SK-N-SH (cell line): Measurements from ENCODE around the gene TNFSF13. TPM values are rescaled to one million over a fixed set of nuclear protein-coding genes. Genes with fewer than 3 reads are reported as not detected.
A peak's percentile ranks its signal among the peaks of the same experiment; 100 is the strongest.

Experiments
- CTCF ChIA-PET: fragments of 300-600, 350-600 bp; formaldehyde crosslinking; extraction: SDS; loops from one replicate; lab custom pipeline; 2021; lab: Yijun Ruan, JAX
- POLR2A ChIA-PET: fragments of 350-600 bp; sonication (Branson Sonifier 250); formaldehyde crosslinking; extraction: SDS; loops from one replicate; lab custom pipeline; 2020; ENCODE audit warnings: antibody characterized with exemption, inconsistent platforms; lab: Yijun Ruan, JAX
- DNase-seq: peaks from one replicate; pipeline ENCODE4 v3.0.0; 2012
- H2AFZ ChIP-seq: fragments of 200-600 bp; sonication (generic); 2 replicates; pipeline ENCODE4 v1.8.1; 2016; ENCODE audit warnings: antibody characterized with exemption, mild to moderate bottlenecking, low read depth
- H3F3A ChIP-seq: fragments of 200-600 bp; sonication (generic); replicated peaks from 2 replicates; pipeline ENCODE3; 2016; ENCODE audit warnings: antibody characterized with exemption, mild to moderate bottlenecking; ENCODE audit not compliant: insufficient read depth
- H3K27ac ChIP-seq, 2 experiments: fragments of 200-500 bp in 1 of 2; fragments of 200-600 bp in 1 of 2; sonication (Bioruptor generic) in 1 of 2; sonication (generic), shearing (Covaris generic) in 1 of 2; 2 replicates each; pipeline versions ENCODE4 v1.5.1 to v1.6.1; 2014 to 2016; ENCODE audit warnings: low read depth in 2 of 2, inconsistent platforms in 1 of 2, low read length in 1 of 2, mild to moderate bottlenecking in 1 of 2, mixed read lengths in 1 of 2
- H3K27me3 ChIP-seq: fragments of 200-600 bp; sonication (generic), shearing (Covaris generic); 2 replicates; pipeline ENCODE4 v1.6.1; 2016; ENCODE audit warnings: mixed run types; ENCODE audit not compliant: insufficient read depth
- H3K36me3 ChIP-seq, 2 experiments: fragments of 200-500 bp in 1 of 2; fragments of 200-600 bp in 1 of 2; sonication (Bioruptor generic) in 1 of 2; sonication (generic) in 1 of 2; replicated peaks in 1 of 2; 2 replicates each; pipeline versions ENCODE3 to v1.5.1; 2014 to 2016; ENCODE audit warnings: low read length in 1 of 2, mild to moderate bottlenecking in 1 of 2; ENCODE audit not compliant: insufficient read depth in 2 of 2, control insufficient read depth in 1 of 2
- H3K4me1 ChIP-seq, 2 experiments: fragments of 200-500 bp in 1 of 2; fragments of 200-600 bp in 1 of 2; sonication (Bioruptor generic) in 1 of 2; sonication (generic), shearing (Covaris generic) in 1 of 2; 2 replicates each; pipeline versions ENCODE4 v1.5.1 to v1.6.1; 2014 to 2016; ENCODE audit warnings: low read depth in 1 of 2, low read length in 1 of 2, mixed run types in 1 of 2; ENCODE audit not compliant: insufficient read depth in 2 of 2, control insufficient read depth in 1 of 2
- H3K4me2 ChIP-seq: fragments of 200-600 bp; sonication (generic), shearing (Covaris generic); 2 replicates; pipeline ENCODE4 v1.6.1; 2017; ENCODE audit warnings: mixed run types
- H3K4me3 ChIP-seq, 2 experiments: fragments of 200-500 bp in 1 of 2; fragments of 200-600 bp in 1 of 2; sonication (Bioruptor generic) in 1 of 2; sonication (generic), shearing (Covaris generic) in 1 of 2; 2 replicates each; pipeline versions ENCODE4 v1.5.1 to v1.8.1; 2014 to 2016; ENCODE audit warnings: low read depth in 2 of 2, inconsistent platforms in 1 of 2, low read length in 1 of 2, mild to moderate bottlenecking in 1 of 2, mixed read lengths in 1 of 2, moderate library complexity in 1 of 2
- H3K79me2 ChIP-seq: fragments of 200-600 bp; sonication (generic); 2 replicates; pipeline ENCODE4 v1.8.1; 2017; ENCODE audit warnings: mild to moderate bottlenecking; ENCODE audit not compliant: insufficient read depth
- H3K9ac ChIP-seq: fragments of 200-600 bp; sonication (generic); 2 replicates; pipeline ENCODE4 v1.6.1; 2017; ENCODE audit warnings: mixed run types
- H3K9me2 ChIP-seq: fragments of 200-600 bp; sonication (generic); 2 replicates; pipeline ENCODE4 v1.6.1; 2017; ENCODE audit warnings: mixed run types
- H3K9me3 ChIP-seq: fragments of 200-600 bp; sonication (generic); 2 replicates; pipeline ENCODE4 v1.6.1; 2017; ENCODE audit warnings: mixed run types, mild to moderate bottlenecking, moderate library complexity
- H4K20me1 ChIP-seq: fragments of 200-600 bp; sonication (generic); 2 replicates; pipeline ENCODE4 v1.6.1; 2017; ENCODE audit warnings: mild to moderate bottlenecking, mixed run types; ENCODE audit not compliant: insufficient read depth
- ELF1 ChIP-seq: IDR thresholded peaks from 2 replicates; pipeline ENCODE4 v1.4.0; 2012
- EP300 ChIP-seq, 2 experiments: IDR thresholded peaks; 2 replicates each; pipeline versions ENCODE4 v1.4.0 to v1.6.1; 2012; ENCODE audit warnings: borderline replicate concordance in 1 of 2, low read depth in 1 of 2, low read length in 1 of 2
- EZH2phosphoT487 ChIP-seq: fragments of 200-600 bp; sonication (generic); IDR thresholded peaks from 2 replicates; pipeline ENCODE4 v1.6.1; 2017; ENCODE audit warnings: low read depth, mixed run types, mild to moderate bottlenecking, antibody characterized with exemption, moderate library complexity, borderline replicate concordance
- FOSL2 ChIP-seq: IDR thresholded peaks from 2 replicates; pipeline ENCODE4 v1.4.0; 2012; ENCODE audit warnings: low read depth, mild to moderate bottlenecking, moderate library complexity, borderline replicate concordance
- FOXJ3 ChIP-seq: sonication (generic); formaldehyde crosslinking; IDR thresholded peaks from 2 replicates; pipeline ENCODE4 v1.5.1; 2020; ENCODE audit warnings: mild to moderate bottlenecking, missing genetic modification reagents
- GABPA ChIP-seq: IDR thresholded peaks from 2 replicates; pipeline ENCODE4 v1.4.0; 2012; ENCODE audit warnings: low read depth, mild to moderate bottlenecking
- GATA2 ChIP-seq: sonication (generic); formaldehyde crosslinking; IDR thresholded peaks from 2 replicates; pipeline ENCODE4 v1.5.0; 2020; ENCODE audit warnings: mild to moderate bottlenecking, missing genetic modification reagents
- IRF3 ChIP-seq: fragments of 150-350 bp; IDR thresholded peaks from 2 replicates; pipeline ENCODE4 v1.6.1; 2016; ENCODE audit warnings: mild to moderate bottlenecking, low read depth, low read length
- MXI1 ChIP-seq: IDR thresholded peaks from 2 replicates; pipeline ENCODE4 v1.6.1; 2012; ENCODE audit warnings: mild to moderate bottlenecking, low read depth, low read length, improper control_type of control experiment
- NRF1 ChIP-seq: IDR thresholded peaks from 2 replicates; pipeline ENCODE4 v1.6.1; 2012; ENCODE audit warnings: low read depth, mild to moderate bottlenecking, low read length
- PBX3 ChIP-seq: IDR thresholded peaks from 2 replicates; pipeline ENCODE4; 2012
- POLR2AphosphoS5 ChIP-seq: IDR thresholded peaks from 2 replicates; pipeline ENCODE4 v1.6.1; 2012; ENCODE audit warnings: low read depth, low read length
- RAD21 ChIP-seq: IDR thresholded peaks from 2 replicates; pipeline ENCODE4 v1.6.1; 2012; ENCODE audit warnings: mild to moderate bottlenecking, low read length
- SIN3A ChIP-seq: IDR thresholded peaks from 2 replicates; pipeline ENCODE4 v1.6.1; 2012; ENCODE audit warnings: low read depth, mild to moderate bottlenecking, low read length, moderate library complexity, borderline replicate concordance
- SMC3 ChIP-seq: IDR thresholded peaks from 2 replicates; pipeline ENCODE4 v1.6.1; 2012; ENCODE audit warnings: low read depth, low read length, improper control_type of control experiment
- TAF1 ChIP-seq: IDR thresholded peaks from 2 replicates; pipeline ENCODE4 v1.6.1; 2012; ENCODE audit warnings: low read depth, mild to moderate bottlenecking, low read length, moderate library complexity, borderline replicate concordance
- TEAD4 ChIP-seq: IDR thresholded peaks from 2 replicates; pipeline ENCODE4 v1.4.0; 2012; ENCODE audit warnings: mild to moderate bottlenecking, borderline replicate concordance; ENCODE audit not compliant: insufficient read depth
- USF1 ChIP-seq: IDR thresholded peaks from 2 replicates; pipeline ENCODE4 v1.4.0; 2012; ENCODE audit warnings: low read depth, borderline replicate concordance
- ZBTB33 ChIP-seq: IDR thresholded peaks from 2 replicates; pipeline ENCODE4 v1.4.0; 2012; ENCODE audit warnings: low read depth, borderline replicate concordance
- WGBS: methylation state at CpG from one replicate; pipeline ENCODE4 v1.1.6; 2017; ENCODE audit warnings: low lambda C conversion rate; 5-methylcytosine and 5-hydroxymethylcytosine counted together
- polyA plus RNA-seq, 3 experiments: library from polyadenylated mRNA; depleted of rRNA; stranded (reverse); fragments of >200 nt; gene quantifications; 2 replicates each; pipeline ENCODE4 v1.2.3, GENCODE V29; 2012
- TF ChIP-seq, protein P1 (sequence below): fragments of 150-350 bp; IDR thresholded peaks from 2 replicates; pipeline ENCODE4 v1.6.1; 2017; ENCODE audit warnings: antibody characterized with exemption, low read length, low read depth, borderline replicate concordance
- TF ChIP-seq, protein P2 (sequence below): IDR thresholded peaks from 2 replicates; pipeline ENCODE4 v1.6.1; 2012; ENCODE audit warnings: mild to moderate bottlenecking, low read depth, low read length, moderate library complexity

Gene TNFSF13
- polyA plus RNA-seq, 1 of the 3 experiments (the other 2 are of a cell fraction) = 2.1 TPM

- Histone ChIP-seq H3K4me1 (peaks cover 16 to 33% of the 10 kb centered on the region in 2 experiments), H3F3A (peaks cover 71% of the 10 kb centered on the region), H3K4me3 (peak overlapping the region; percentile 98 to 100), H2AFZ (no peak overlapping the region), H3K4me2 (peak overlapping the region; percentile 96), H4K20me1 (peaks cover 55% of the 10 kb centered on the region), H3K36me3 (peaks cover 67 to 71% of the 10 kb centered on the region in 2 experiments), H3K9ac (peak overlapping the region; percentile 100), H3K9me3 (no peaks in the 10 kb centered on the region), H3K9me2 (no peaks in the 10 kb centered on the region), H3K27me3 (no peaks in the 10 kb centered on the region), H3K27ac (peak overlapping the region; percentile 92), H3K79me2 (peaks cover 70% of the 10 kb centered on the region)
- ChIA-PET CTCF (interaction anchor here (1.0 to 5.9 kb wide), 4 partner anchors 12 to 114 kb away, joined by 3 to 40 read pairs (median 6); partner anchors contain the start of genes SENP3 and TP53), POLR2A (interaction anchor here (1.0 to 4.3 kb wide), 5 partner anchors 11 to 113 kb away, joined by 3 to 37 read pairs (median 5); partner anchors contain the start of genes MPDU1, SENP3 and TNFSF13)
- DNase-seq = peak; percentile 94
- 2% methylated on average over 12 of the region's 71 CpGs for WGBS
- TF ChIP-seq TAF1 (peak; percentile 86), FOSL2 (no peak), EZH2phosphoT487 (no peak), POLR2AphosphoS5 (peak; percentile 55; the same call in 1 of the 2 replicates), MXI1 (peak; percentile 99), IRF3 (no peak), SMC3 (no peak), NRF1 (no peak), ELF1 (no peak), FOXJ3 (CRISPR knock-in tag) (no peak), ZBTB33 (no peak), USF1 (no peak), EP300 (IDR thresholded peaks at IDR 0.05; ENCODE audit: borderline replicate concordance in 1 of 2, low read depth in 1 of 2, low read length in 1 of 2) (no peak), GABPA (peak; percentile 69), PBX3 (0 out of 2 replicates have a peak, but pooled peaks have one; percentile 3), RAD21 (no peak), GATA2 (CRISPR knock-in tag) (no peak), SIN3A (peak; percentile 94; the same call in 1 of the 2 replicates), TEAD4 (no peak)
- TF ChIP-seq, protein P1, sequence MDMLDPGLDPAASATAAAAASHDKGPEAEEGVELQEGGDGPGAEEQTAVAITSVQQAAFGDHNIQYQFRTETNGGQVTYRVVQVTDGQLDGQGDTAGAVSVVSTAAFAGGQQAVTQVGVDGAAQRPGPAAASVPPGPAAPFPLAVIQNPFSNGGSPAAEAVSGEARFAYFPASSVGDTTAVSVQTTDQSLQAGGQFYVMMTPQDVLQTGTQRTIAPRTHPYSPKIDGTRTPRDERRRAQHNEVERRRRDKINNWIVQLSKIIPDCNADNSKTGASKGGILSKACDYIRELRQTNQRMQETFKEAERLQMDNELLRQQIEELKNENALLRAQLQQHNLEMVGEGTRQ = no peak
- TF ChIP-seq, protein P2, sequence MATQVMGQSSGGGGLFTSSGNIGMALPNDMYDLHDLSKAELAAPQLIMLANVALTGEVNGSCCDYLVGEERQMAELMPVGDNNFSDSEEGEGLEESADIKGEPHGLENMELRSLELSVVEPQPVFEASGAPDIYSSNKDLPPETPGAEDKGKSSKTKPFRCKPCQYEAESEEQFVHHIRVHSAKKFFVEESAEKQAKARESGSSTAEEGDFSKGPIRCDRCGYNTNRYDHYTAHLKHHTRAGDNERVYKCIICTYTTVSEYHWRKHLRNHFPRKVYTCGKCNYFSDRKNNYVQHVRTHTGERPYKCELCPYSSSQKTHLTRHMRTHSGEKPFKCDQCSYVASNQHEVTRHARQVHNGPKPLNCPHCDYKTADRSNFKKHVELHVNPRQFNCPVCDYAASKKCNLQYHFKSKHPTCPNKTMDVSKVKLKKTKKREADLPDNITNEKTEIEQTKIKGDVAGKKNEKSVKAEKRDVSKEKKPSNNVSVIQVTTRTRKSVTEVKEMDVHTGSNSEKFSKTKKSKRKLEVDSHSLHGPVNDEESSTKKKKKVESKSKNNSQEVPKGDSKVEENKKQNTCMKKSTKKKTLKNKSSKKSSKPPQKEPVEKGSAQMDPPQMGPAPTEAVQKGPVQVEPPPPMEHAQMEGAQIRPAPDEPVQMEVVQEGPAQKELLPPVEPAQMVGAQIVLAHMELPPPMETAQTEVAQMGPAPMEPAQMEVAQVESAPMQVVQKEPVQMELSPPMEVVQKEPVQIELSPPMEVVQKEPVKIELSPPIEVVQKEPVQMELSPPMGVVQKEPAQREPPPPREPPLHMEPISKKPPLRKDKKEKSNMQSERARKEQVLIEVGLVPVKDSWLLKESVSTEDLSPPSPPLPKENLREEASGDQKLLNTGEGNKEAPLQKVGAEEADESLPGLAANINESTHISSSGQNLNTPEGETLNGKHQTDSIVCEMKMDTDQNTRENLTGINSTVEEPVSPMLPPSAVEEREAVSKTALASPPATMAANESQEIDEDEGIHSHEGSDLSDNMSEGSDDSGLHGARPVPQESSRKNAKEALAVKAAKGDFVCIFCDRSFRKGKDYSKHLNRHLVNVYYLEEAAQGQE = peak; percentile 60; the same call in 1 of the 2 replicates
Measured at GRCh38 chr17:7573324-7574080, 15.0 kb downstream of the TNFSF13 start.
